CD4-positive, alpha-beta T cell treated with Interleukin-6 at 100 ng/mL for 8 hours (primary cell): Measurements from ENCODE around the gene SLC46A1.

ENCODE experiments used
- DNase-seq: peaks from one replicate; pipeline ENCODE4 v3.0.0-alpha.2; 2020; ENCODE audit warnings: mixed read lengths, low spot score

The SLC46A1 gene

GRCh38 chr17:28379814-28380801 is 25.9 kb downstream of the SLC46A1 start:
- no peak for DNase-seq

GRCh38 chr17:28372945-28373274 is 33.1 kb downstream of the SLC46A1 start:
- no peak for DNase-seq

GRCh38 chr17:28372203-28372944 is 33.6 kb downstream of the SLC46A1 start:
- no peak for DNase-seq

- DNase-seq, result peak; percentile 87
Measured at GRCh38 chr17:28371245-28372202, 34.5 kb downstream of the SLC46A1 start, which contains the start of gene SARM1. Gene SARM1 (plus strand): TSS chr17:28371694. CDS start chr17:28372033, 339 bp downstream.

GRCh38 chr17:28370744-28371103 is 35.3 kb downstream of the SLC46A1 start:
- DNase-seq, result no peak

- no peak for DNase-seq
Measured at GRCh38 chr17:28370035-28370743, 35.8 kb downstream of the SLC46A1 start, which contains the start of gene VTN. Gene VTN (minus strand): TSS chr17:28370307. CDS start chr17:28370203, 104 bp downstream.

- no peak for DNase-seq
Measured at GRCh38 chr17:28369684-28370034, 36.4 kb downstream of the SLC46A1 start.

- DNase-seq, result no peak
Measured at GRCh38 chr17:28368915-28369683, 36.9 kb downstream of the SLC46A1 start.

GRCh38 chr17:28368306-28368831 is 37.6 kb downstream of the SLC46A1 start:
- DNase-seq, result no peak

GRCh38 chr17:28367641-28368305 is 38.2 kb downstream of the SLC46A1 start:
- no peak for DNase-seq

GRCh38 chr17:28366605-28367004 is 39.4 kb downstream of the SLC46A1 start:
- DNase-seq, result no peak

GRCh38 chr17:28365487-28365886 is 40.5 kb downstream of the SLC46A1 start:
- DNase-seq, result no peak

- no peak for DNase-seq
Measured at GRCh38 chr17:28364665-28365363, 41.2 kb downstream of the SLC46A1 start, which contains the start of gene SEBOX. Gene SEBOX (minus strand): TSS chr17:28365199. CDS start chr17:28365151, 48 bp downstream.

- DNase-seq, result no peak
Measured at GRCh38 chr17:28363776-28364650, 42.0 kb downstream of the SLC46A1 start.

GRCh38 chr17:28363186-28363585 is 42.8 kb downstream of the SLC46A1 start:
- DNase-seq, result no peak

GRCh38 chr17:28357901-28358197 is 48.2 kb downstream of the SLC46A1 start:
- no peak for DNase-seq

- peak; percentile 95 for DNase-seq
Measured at GRCh38 chr17:28357061-28357900, 48.7 kb downstream of the SLC46A1 start, which contains the start of gene POLDIP2. Gene POLDIP2 (minus strand): TSS chr17:28357527. CDS start chr17:28357448, 79 bp downstream.
